NCI-H345 treated with DMSO at 0.1 percent for 48 hours (cell line): ENCODE data around the gene ZNF672.
A peak's percentile ranks its signal among the peaks of the same experiment; 100 is the strongest.
"Not testable (repeated sequence)": the region's sequence is repeated elsewhere in the genome, so short reads cannot be mapped to it uniquely, and the experiment has no call there.

ENCODE experiments used
- DNase-seq: peaks from one replicate; lab custom pipeline; 2025; ENCODE audit not compliant: unreplicated experiment; lab: John Stamatoyannopoulos, UW

ZNF672 gene

GRCh38 chr1:248852481-248853405, 14.7 kb downstream of the ZNF672 start:
- no peak for DNase-seq

- no peak for DNase-seq
Measured at GRCh38 chr1:248853663-248854375, 15.8 kb downstream of the ZNF672 start.

GRCh38 chr1:248855580-248855979, 17.6 kb downstream of the ZNF672 start:
- DNase-seq, result no peak

GRCh38 chr1:248856176-248856575, 18.2 kb downstream of the ZNF672 start:
- DNase-seq, result no peak

GRCh38 chr1:248857201-248857600, 19.2 kb downstream of the ZNF672 start:
- no peak for DNase-seq

GRCh38 chr1:248857749-248858095, 19.7 kb downstream of the ZNF672 start:
- DNase-seq, result no peak

- peak; percentile 21 for DNase-seq
Measured at GRCh38 chr1:248858096-248858890, 20.3 kb downstream of the ZNF672 start.

GRCh38 chr1:248858891-248859889, 21.2 kb downstream of the ZNF672 start, which contains the start of gene ZNF692:
ZNF692 (minus strand) TSS chr1:248859085; CDS start chr1:248858309, 776 bp downstream.
- peak; percentile 95 for DNase-seq

- DNase-seq, result no peak
Measured at GRCh38 chr1:248860007-248860406, 22.0 kb downstream of the ZNF672 start.

GRCh38 chr1:248861616-248862015, 23.6 kb downstream of the ZNF672 start:
- DNase-seq, result no peak

GRCh38 chr1:248862695-248862997, 24.6 kb downstream of the ZNF672 start:
- no peak for DNase-seq

- peak; percentile 64 for DNase-seq
Measured at GRCh38 chr1:248862998-248863881, 25.2 kb downstream of the ZNF672 start.

- DNase-seq, result no peak
Measured at GRCh38 chr1:248871837-248872401, 33.9 kb downstream of the ZNF672 start.

- DNase-seq, result peak; percentile 72
Measured at GRCh38 chr1:248872752-248873408, 34.9 kb downstream of the ZNF672 start.

GRCh38 chr1:248873409-248873992, 35.5 kb downstream of the ZNF672 start:
- DNase-seq, result peak; percentile 89

GRCh38 chr1:248873993-248874533, 36.0 kb downstream of the ZNF672 start:
- DNase-seq, result peak; percentile 95

GRCh38 chr1:248881261-248881660, 43.2 kb downstream of the ZNF672 start:
- DNase-seq, result no peak

GRCh38 chr1:248882427-248882826, 44.4 kb downstream of the ZNF672 start:
- not testable (repeated sequence) for DNase-seq
